Lower lobe of right lung (tissue), 2 donors: ENCODE measurements around the gene RANBP1. TPM values are rescaled to one million over a fixed set of nuclear protein-coding genes. Genes with fewer than 3 reads are reported as not detected.

Experiments
- ATAC-seq, 2 donors: fragments of 200-7000 bp; cut with Tn5 transposase; one replicate each; pipeline ENCODE4 v1.9.1; 2020 to 2022; ENCODE audit warnings: mild to moderate bottlenecking in 2 of 2, moderate library complexity in 2 of 2
- DNase-seq: peaks from one replicate; pipeline ENCODE4 v3.0.0-alpha.2; 2020
- H3K27ac ChIP-seq: fragments of 200-600 bp; one replicate; pipeline ENCODE4 v1.8.0; 2022
- H3K27me3 ChIP-seq: fragments of 200-600 bp; one replicate; pipeline ENCODE4 v1.8.0; 2022; ENCODE audit warnings: low read depth
- H3K36me3 ChIP-seq: fragments of 200-600 bp; one replicate; pipeline ENCODE4 v1.8.0; 2022; ENCODE audit warnings: mild to moderate bottlenecking
- H3K4me1 ChIP-seq: fragments of 200-600 bp; one replicate; pipeline ENCODE4 v1.8.0; 2022
- H3K4me3 ChIP-seq: fragments of 200-600 bp; one replicate; pipeline ENCODE4 v1.8.0; 2022; ENCODE audit warnings: mild to moderate bottlenecking
- H3K9me3 ChIP-seq: fragments of 200-600 bp; one replicate; pipeline ENCODE4 v1.8.0; 2022
- CTCF ChIP-seq: fragments of 200-600 bp; IDR thresholded peaks from one replicate; pipeline ENCODE4 v1.8.0; 2022; ENCODE audit warnings: antibody characterized with exemption, mild to moderate bottlenecking
- intact Hi-C: fragments of 100-400 bp; cut with DNase I; formaldehyde crosslinking; loops from one replicate; pipeline ENCODE4 v1.11.0; 2022
- microRNA-seq: library from miRNA; unstranded; fragments of <30 nt; microRNA quantifications from one replicate; pipeline ENCODE4 v1.2.0, GENCODE V29; 2020; ENCODE audit warnings: borderline number of aligned reads
- total RNA-seq: library from RNA; stranded (reverse); fragmentation: NEBNext Ultra II Directional; extraction: Animal tissue kit (Norgen Biotek cat#: 25700); gene quantifications from one replicate; pipeline ENCODE4 v1.2.1, GENCODE V29; 2021
- donor health status: DM: no; HTN: yes; CAD: no; lungs with severe emphysema.

The RANBP1 gene
- total RNA-seq, 1 donor from 2014 or later = 58.3 TPM

GRCh38 chr22:20175597-20175900, 59.6 kb downstream of the RANBP1 start:
- ATAC-seq (no peak), DNase-seq (no peak)
- intact Hi-C loops = no loop called here
- no peak for TF ChIP-seq CTCF
- no peaks in the 10 kb centered on the region for H3K4me1 ChIP-seq
- H3K36me3 ChIP-seq = no peaks in the 10 kb centered on the region
- no peaks in the 10 kb centered on the region for H3K27me3 ChIP-seq
- no peak overlapping the region for H3K27ac ChIP-seq
- H3K9me3 ChIP-seq = no peaks in the 10 kb centered on the region
- no peak overlapping the region for H3K4me3 ChIP-seq

GRCh38 chr22:20176421-20177085, 60.6 kb downstream of the RANBP1 start:
- H3K27ac ChIP-seq = no peak overlapping the region
- no peaks in the 10 kb centered on the region for H3K27me3 ChIP-seq
- DNase-seq (no peak), ATAC-seq (no peak)
- no peaks in the 10 kb centered on the region for H3K4me1 ChIP-seq
- no peak for TF ChIP-seq CTCF
- intact Hi-C loops = no loop called here
- H3K36me3 ChIP-seq = no peaks in the 10 kb centered on the region
- H3K9me3 ChIP-seq = no peaks in the 10 kb centered on the region
- no peak overlapping the region for H3K4me3 ChIP-seq

Small RNA genes within 50 kb of the gene (microRNA-seq; reads per million reads assigned to microRNA genes)
- not detected for gene MIR6816

Other genes with a start within 250 kb of the RANBP1 start
- 235 TPM for gene COMT, start 174.3 kb upstream of the RANBP1 start, total RNA-seq
- gene TXNRD2, start 174.3 kb upstream of the RANBP1 start, total RNA-seq = 47.5 TPM
- 16.8 TPM for gene ARVCF, start 99.3 kb upstream of the RANBP1 start, total RNA-seq
- 45.1 TPM for gene TANGO2, start 95.0 kb upstream of the RANBP1 start, total RNA-seq
- 29.5 TPM for gene DGCR8, start 35.9 kb upstream of the RANBP1 start, total RNA-seq
- gene TRMT2A, start 1.1 kb downstream of the RANBP1 start, total RNA-seq = 70.4 TPM
- gene ZDHHC8, start 15.7 kb downstream of the RANBP1 start, total RNA-seq = 77.2 TPM
- gene CCDC188, start 35.0 kb downstream of the RANBP1 start, total RNA-seq = 0.77 TPM
- 9.6 TPM for gene RTN4R, start 152.2 kb downstream of the RANBP1 start, total RNA-seq
- 31.1 TPM for gene DGCR6L, start 204.0 kb downstream of the RANBP1 start, total RNA-seq